GM21390 (cell line): ENCODE measurements around the gene NFILZ.
"Not testable (repeated sequence)": the region's sequence is repeated elsewhere in the genome, so short reads cannot be mapped to it uniquely, and the experiment has no call there.

ENCODE experiments used
- ATAC-seq: cut with Tn5 transposase; IDR thresholded peaks from one replicate; pipeline ENCODE4 v1.9.1; 2021; ENCODE audit not compliant: unreplicated experiment

NFILZ gene

GRCh38 chr19:8611391-8611876, 19.0 kb upstream of the NFILZ start:
- no peak for ATAC-seq

GRCh38 chr19:8611877-8612806, 18.3 kb upstream of the NFILZ start:
- no peak for ATAC-seq

GRCh38 chr19:8612807-8613171, 17.6 kb upstream of the NFILZ start:
- ATAC-seq, result no peak

GRCh38 chr19:8614455-8614854, 16.0 kb upstream of the NFILZ start:
- no peak for ATAC-seq

- no peak for ATAC-seq
These were observed 15.4 kb upstream of the NFILZ start for GRCh38 chr19:8615024-8615423.

- no peak for ATAC-seq
These were observed 14.4 kb upstream of the NFILZ start for GRCh38 chr19:8615813-8616596.

- ATAC-seq, result no peak
These were observed 13.6 kb upstream of the NFILZ start for GRCh38 chr19:8616861-8617260.

- not testable (repeated sequence) for ATAC-seq
These were observed 13.1 kb upstream of the NFILZ start for GRCh38 chr19:8617325-8617724.

- ATAC-seq, result no peak
These were observed 12.4 kb upstream of the NFILZ start for GRCh38 chr19:8617984-8618383.

GRCh38 chr19:8618751-8619150, 11.7 kb upstream of the NFILZ start:
- no peak for ATAC-seq

GRCh38 chr19:8622886-8623285, 7.5 kb upstream of the NFILZ start:
- not testable (repeated sequence) for ATAC-seq

- no peak for ATAC-seq
These were observed 3.6 kb upstream of the NFILZ start for GRCh38 chr19:8626842-8627241.

- no peak for ATAC-seq
These were observed 1.2 kb upstream of the NFILZ start for GRCh38 chr19:8629184-8629583.

- no peak for ATAC-seq
These were observed 477 bp downstream of the NFILZ start for GRCh38 chr19:8630796-8631424.

- no peak for ATAC-seq
These were observed 989 bp downstream of the NFILZ start for GRCh38 chr19:8631425-8631819.

- no peak for ATAC-seq
These were observed 5.0 kb downstream of the NFILZ start for GRCh38 chr19:8635422-8635821.

- not testable (repeated sequence) for ATAC-seq
These were observed 6.6 kb downstream of the NFILZ start for GRCh38 chr19:8637070-8637469.

- ATAC-seq, result no peak
These were observed 7.7 kb downstream of the NFILZ start for GRCh38 chr19:8638078-8638619.

GRCh38 chr19:8639821-8640401, 9.5 kb downstream of the NFILZ start:
- no peak for ATAC-seq

GRCh38 chr19:8640402-8641004, 10.1 kb downstream of the NFILZ start:
- ATAC-seq, result no peak
